Panc1 (cell line): ENCODE measurements around the gene JDP2. TPM values are rescaled to one million over a fixed set of nuclear protein-coding genes. Genes with fewer than 3 reads are reported as not detected.

Experiments used
- ATAC-seq: fragments of 200-7000 bp; cut with Tn5 transposase; 2 replicates; pipeline ENCODE4 v1.9.1; 2020; ENCODE audit warnings: mild to moderate bottlenecking, moderate library complexity
- BruUV-seq: library from RNA; stranded (reverse); fragments of 400-500 nt; replicated peaks from 2 replicates; lab custom pipeline; 2021; lab: Mats Ljungman, UMichigan
- CTCF ChIA-PET: fragments of 300-600 bp; sonication (Branson Sonifier 250); formaldehyde crosslinking; loops from one replicate; lab custom pipeline; 2022; ENCODE audit warnings: antibody characterized with exemption; lab: Charles Lee
- POLR2A ChIA-PET: fragments of 300-600 bp; sonication (Branson Sonifier 250); formaldehyde crosslinking; loops from one replicate; lab custom pipeline; 2022; ENCODE audit warnings: antibody characterized with exemption; lab: Charles Lee
- DNase-seq: peaks from one replicate; pipeline ENCODE4 v3.0.0-alpha.2; 2010; ENCODE audit warnings: low read depth, low spot score
- H3K27ac ChIP-seq: 2 replicates; pipeline ENCODE4 v1.5.1; 2011; ENCODE audit warnings: mild to moderate bottlenecking, low read length, inconsistent platforms
- H3K27me3 ChIP-seq: fragments of 200-500 bp; sonication (Bioruptor generic); 2 replicates; pipeline ENCODE4 v1.6.0; 2014; ENCODE audit warnings: low read length, inconsistent platforms; ENCODE audit not compliant: control insufficient read depth, insufficient read depth
- H3K36me3 ChIP-seq: fragments of 200-500 bp; sonication (Bioruptor generic); 2 replicates; pipeline ENCODE4 v1.5.1; 2014; ENCODE audit warnings: inconsistent platforms, mild to moderate bottlenecking, low read length, moderate library complexity; ENCODE audit not compliant: control insufficient read depth, insufficient read depth
- H3K4me1 ChIP-seq: 2 replicates; pipeline ENCODE4 v1.5.1; 2011; ENCODE audit warnings: inconsistent platforms, mild to moderate bottlenecking, low read length, moderate library complexity; ENCODE audit not compliant: control insufficient read depth, insufficient read depth
- H3K4me3 ChIP-seq, 2 experiments: 2 replicates each; pipeline ENCODE4 v1.5.1; 2011 to 2012; ENCODE audit warnings: low read depth in 2 of 2, low read length in 2 of 2, mild to moderate bottlenecking in 2 of 2, inconsistent platforms in 1 of 2, moderate library complexity in 1 of 2
- H3K9me3 ChIP-seq: fragments of 200-500 bp; sonication (Bioruptor generic); 2 replicates; pipeline ENCODE4 v1.5.1; 2014; ENCODE audit warnings: low read depth, mild to moderate bottlenecking, inconsistent platforms, low read length, moderate library complexity; ENCODE audit not compliant: control insufficient read depth, insufficient read depth
- POLR2AphosphoS5 ChIP-seq: IDR thresholded peaks from 2 replicates; pipeline ENCODE4 v1.6.1; 2012; ENCODE audit warnings: mild to moderate bottlenecking, low read depth, low read length, moderate library complexity
- SIN3A ChIP-seq: IDR thresholded peaks from 2 replicates; pipeline ENCODE4 v1.6.1; 2012; ENCODE audit warnings: low read depth, mild to moderate bottlenecking, low read length, moderate library complexity, borderline replicate concordance; ENCODE audit not compliant: insufficient read depth
- TCF7L2 ChIP-seq: IDR thresholded peaks from 2 replicates; pipeline ENCODE4 v1.6.1; 2011; ENCODE audit warnings: mild to moderate bottlenecking, low read depth, low read length, inconsistent platforms
- in situ Hi-C: cut with HindIII; loops from 2 replicates; pipeline ENCODE4 v1.10.0; 2016; ENCODE audit warnings: low sequenced_read_pairs, low pct_unique_long_range_greater_than_20kb
- intact Hi-C: fragments of 100-400 bp; cut with micrococcal nuclease; formaldehyde crosslinking; loops from one replicate; pipeline ENCODE4 v1.10.0; 2022; ENCODE audit not compliant: unreplicated experiment
- total RNA-seq: library from RNA; stranded (reverse); gene quantifications from one replicate; pipeline ENCODE4 v1.2.1, GENCODE V29; 2021; ENCODE audit not compliant: unreplicated experiment
- TF ChIP-seq, protein P1 (sequence below): fragments of 450-650 bp; IDR thresholded peaks from 2 replicates; pipeline ENCODE4 v1.5.1; 2017; ENCODE audit warnings: mild to moderate bottlenecking
- TF ChIP-seq, protein P2 (sequence below), 2 experiments: IDR thresholded peaks; 2 replicates each; pipeline ENCODE4 v1.6.1; 2011 to 2012; ENCODE audit warnings: low read depth in 2 of 2, control low read depth in 1 of 2, low read length in 1 of 2, mild to moderate bottlenecking in 1 of 2, moderate library complexity in 1 of 2; ENCODE audit not compliant: insufficient read depth in 1 of 2

The JDP2 gene
- total RNA-seq, 1 experiment from 2014 or later, result 17.5 TPM

DNA sequence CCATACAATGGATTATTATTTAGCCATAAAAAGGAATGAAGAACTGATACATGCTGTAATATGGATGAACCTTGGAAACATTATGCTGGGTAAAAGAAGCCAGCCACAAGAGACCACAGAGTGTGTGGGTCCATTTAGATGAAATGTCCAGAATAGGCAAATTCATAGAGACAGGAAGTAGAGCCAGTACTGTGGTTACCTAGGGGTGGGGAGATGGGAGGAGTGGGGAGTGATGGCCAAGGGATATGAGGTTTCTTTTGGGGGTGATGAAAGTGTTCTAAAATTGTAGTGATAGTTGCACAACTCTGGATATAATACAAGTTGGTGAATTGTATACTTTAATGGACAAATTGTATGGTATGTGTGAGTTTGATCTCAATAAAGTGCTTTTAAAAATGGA lies 18.6 kb downstream of the JDP2 start:
- intact Hi-C loops (no loop called here), in situ Hi-C loops (no loop called here)
- H3K27me3 ChIP-seq, result no peaks in the 10 kb centered on the region
- no peak overlapping the region for H3K4me3 ChIP-seq
- H3K27ac ChIP-seq, result no peak overlapping the region
- no peaks in the 10 kb centered on the region; the same call in 1 of the 2 replicates for H3K4me1 ChIP-seq
- no peak for ATAC-seq
- H3K36me3 ChIP-seq, result no peaks in the 10 kb centered on the region
- ChIA-PET CTCF (no interaction called here), POLR2A (no interaction called here)
- no peak for DNase-seq
- no TSS peak for BruUV-seq
- no peak for TF ChIP-seq POLR2AphosphoS5
- TF ChIP-seq, protein P1, sequence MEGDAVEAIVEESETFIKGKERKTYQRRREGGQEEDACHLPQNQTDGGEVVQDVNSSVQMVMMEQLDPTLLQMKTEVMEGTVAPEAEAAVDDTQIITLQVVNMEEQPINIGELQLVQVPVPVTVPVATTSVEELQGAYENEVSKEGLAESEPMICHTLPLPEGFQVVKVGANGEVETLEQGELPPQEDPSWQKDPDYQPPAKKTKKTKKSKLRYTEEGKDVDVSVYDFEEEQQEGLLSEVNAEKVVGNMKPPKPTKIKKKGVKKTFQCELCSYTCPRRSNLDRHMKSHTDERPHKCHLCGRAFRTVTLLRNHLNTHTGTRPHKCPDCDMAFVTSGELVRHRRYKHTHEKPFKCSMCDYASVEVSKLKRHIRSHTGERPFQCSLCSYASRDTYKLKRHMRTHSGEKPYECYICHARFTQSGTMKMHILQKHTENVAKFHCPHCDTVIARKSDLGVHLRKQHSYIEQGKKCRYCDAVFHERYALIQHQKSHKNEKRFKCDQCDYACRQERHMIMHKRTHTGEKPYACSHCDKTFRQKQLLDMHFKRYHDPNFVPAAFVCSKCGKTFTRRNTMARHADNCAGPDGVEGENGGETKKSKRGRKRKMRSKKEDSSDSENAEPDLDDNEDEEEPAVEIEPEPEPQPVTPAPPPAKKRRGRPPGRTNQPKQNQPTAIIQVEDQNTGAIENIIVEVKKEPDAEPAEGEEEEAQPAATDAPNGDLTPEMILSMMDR, result no peak
- TF ChIP-seq, protein P2, sequence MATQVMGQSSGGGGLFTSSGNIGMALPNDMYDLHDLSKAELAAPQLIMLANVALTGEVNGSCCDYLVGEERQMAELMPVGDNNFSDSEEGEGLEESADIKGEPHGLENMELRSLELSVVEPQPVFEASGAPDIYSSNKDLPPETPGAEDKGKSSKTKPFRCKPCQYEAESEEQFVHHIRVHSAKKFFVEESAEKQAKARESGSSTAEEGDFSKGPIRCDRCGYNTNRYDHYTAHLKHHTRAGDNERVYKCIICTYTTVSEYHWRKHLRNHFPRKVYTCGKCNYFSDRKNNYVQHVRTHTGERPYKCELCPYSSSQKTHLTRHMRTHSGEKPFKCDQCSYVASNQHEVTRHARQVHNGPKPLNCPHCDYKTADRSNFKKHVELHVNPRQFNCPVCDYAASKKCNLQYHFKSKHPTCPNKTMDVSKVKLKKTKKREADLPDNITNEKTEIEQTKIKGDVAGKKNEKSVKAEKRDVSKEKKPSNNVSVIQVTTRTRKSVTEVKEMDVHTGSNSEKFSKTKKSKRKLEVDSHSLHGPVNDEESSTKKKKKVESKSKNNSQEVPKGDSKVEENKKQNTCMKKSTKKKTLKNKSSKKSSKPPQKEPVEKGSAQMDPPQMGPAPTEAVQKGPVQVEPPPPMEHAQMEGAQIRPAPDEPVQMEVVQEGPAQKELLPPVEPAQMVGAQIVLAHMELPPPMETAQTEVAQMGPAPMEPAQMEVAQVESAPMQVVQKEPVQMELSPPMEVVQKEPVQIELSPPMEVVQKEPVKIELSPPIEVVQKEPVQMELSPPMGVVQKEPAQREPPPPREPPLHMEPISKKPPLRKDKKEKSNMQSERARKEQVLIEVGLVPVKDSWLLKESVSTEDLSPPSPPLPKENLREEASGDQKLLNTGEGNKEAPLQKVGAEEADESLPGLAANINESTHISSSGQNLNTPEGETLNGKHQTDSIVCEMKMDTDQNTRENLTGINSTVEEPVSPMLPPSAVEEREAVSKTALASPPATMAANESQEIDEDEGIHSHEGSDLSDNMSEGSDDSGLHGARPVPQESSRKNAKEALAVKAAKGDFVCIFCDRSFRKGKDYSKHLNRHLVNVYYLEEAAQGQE (IDR thresholded peaks at IDR 0.05; ENCODE audit: insufficient read depth in 1 of 2, low read depth in 2 of 2, low read length in 1 of 2), result no peak
- H3K9me3 ChIP-seq, result no peaks in the 10 kb centered on the region

DNA sequence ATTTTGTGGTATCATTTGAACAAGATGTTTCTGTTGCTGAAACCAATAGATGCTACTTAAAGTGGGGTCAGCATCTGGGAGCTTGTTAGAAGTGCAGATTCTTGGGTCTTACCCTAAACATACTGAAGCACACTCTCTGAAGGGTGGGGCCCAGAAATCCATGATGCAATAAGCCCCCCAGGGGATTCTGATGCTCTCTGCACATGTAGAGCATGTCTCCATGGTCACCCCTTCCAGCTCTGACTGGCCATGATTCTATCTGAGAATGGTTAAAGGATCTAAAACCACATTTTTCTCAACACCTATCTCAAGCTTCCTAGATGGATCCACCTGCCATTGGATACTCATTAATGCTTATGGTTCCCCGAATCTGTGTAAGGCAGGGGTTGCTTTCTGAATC lies 20.4 kb downstream of the JDP2 start:
- POLR2A ChIA-PET, result no interaction called here
- H3K27ac ChIP-seq, result no peak overlapping the region
- TF ChIP-seq TCF7L2 (no peak), POLR2AphosphoS5 (no peak), SIN3A (no peak)
- TF ChIP-seq, protein P2 (IDR thresholded peaks at IDR 0.05; ENCODE audit: insufficient read depth in 1 of 2, low read depth in 2 of 2, low read length in 1 of 2), result no peak
- TF ChIP-seq, protein P1, result no peak
- H3K4me3 ChIP-seq, result no peak overlapping the region
- no peaks in the 10 kb centered on the region for H3K9me3 ChIP-seq
- no peaks in the 10 kb centered on the region for H3K36me3 ChIP-seq
- no peaks in the 10 kb centered on the region for H3K27me3 ChIP-seq
- ATAC-seq (no peak), DNase-seq (no peak)
- no TSS peak for BruUV-seq
- H3K4me1 ChIP-seq, result peaks cover 9% of the 10 kb centered on the region
- in situ Hi-C loops, result no loop called here
- intact Hi-C loops, result no loop called here
- CTCF ChIA-PET, result no interaction called here
